Vagina (tissue), 2 donors: ENCODE measurements around the gene SCN4A.

Experiments used
- CTCF ChIP-seq, 3 experiments: fragments of 450-650 bp in 2 of 3; fragments of 200-600 bp in 1 of 3; sonication (generic) in 1 of 3; IDR thresholded peaks; one replicate each; pipeline ENCODE4 v1.5.1; 2017 to 2019; ENCODE audit warnings: antibody characterized with exemption in 3 of 3, mild to moderate bottlenecking in 2 of 3, moderate library complexity in 2 of 3
- POLR2AphosphoS5 ChIP-seq, 2 donors: sonication (generic); formaldehyde crosslinking; IDR thresholded peaks; one replicate each; pipeline ENCODE4 v1.9.0; 2017; ENCODE audit warnings: antibody characterized with exemption in 2 of 2, mild to moderate bottlenecking in 2 of 2, low read depth in 1 of 2; ENCODE audit not compliant: insufficient read depth in 1 of 2

GRCh38 chr17:64008346-64008745, 35.6 kb upstream of the SCN4A start:
- TF ChIP-seq POLR2AphosphoS5 (IDR thresholded peaks at IDR 0.05; ENCODE audit: insufficient read depth in 1 of 2, low read depth in 1 of 2) (no peak), CTCF (IDR thresholded peaks at IDR 0.05) (no peak)
